HG03439 (cell line): ENCODE results near the gene SH3GL1.

Experiments used
- ATAC-seq: cut with Tn5 transposase; IDR thresholded peaks from one replicate; pipeline ENCODE4 v1.9.1; 2021; ENCODE audit warnings: mild to moderate bottlenecking, moderate library complexity; ENCODE audit not compliant: unreplicated experiment

SH3GL1 gene

GRCh38 chr19:4401769-4402170 is 1.4 kb upstream of the SH3GL1 start:
- no peak for ATAC-seq

- peak; percentile 7 for ATAC-seq
Measured at GRCh38 chr19:4399812-4400134, 574 bp downstream of the SH3GL1 start.

- ATAC-seq, result no peak
Measured at GRCh38 chr19:4396949-4397783, 3.2 kb downstream of the SH3GL1 start.

GRCh38 chr19:4393947-4394590 is 6.3 kb downstream of the SH3GL1 start:
- no peak for ATAC-seq

GRCh38 chr19:4391701-4392483 is 8.5 kb downstream of the SH3GL1 start:
- no peak for ATAC-seq

- ATAC-seq, result no peak
Measured at GRCh38 chr19:4391306-4391693, 9.0 kb downstream of the SH3GL1 start.

GRCh38 chr19:4390567-4391305 is 9.6 kb downstream of the SH3GL1 start:
- ATAC-seq, result no peak

GRCh38 chr19:4390017-4390566 is 10.3 kb downstream of the SH3GL1 start:
- ATAC-seq, result no peak

GRCh38 chr19:4389511-4390016 is 10.8 kb downstream of the SH3GL1 start:
- ATAC-seq, result no peak

- ATAC-seq, result no peak
Measured at GRCh38 chr19:4389064-4389375, 11.3 kb downstream of the SH3GL1 start.

GRCh38 chr19:4388337-4389063 is 11.8 kb downstream of the SH3GL1 start:
- ATAC-seq, result no peak

GRCh38 chr19:4386041-4386782 is 14.1 kb downstream of the SH3GL1 start:
- ATAC-seq, result no peak

- no peak for ATAC-seq
Measured at GRCh38 chr19:4385291-4386040, 14.9 kb downstream of the SH3GL1 start.

GRCh38 chr19:4380254-4380727 is 20.1 kb downstream of the SH3GL1 start:
- ATAC-seq, result no peak

- ATAC-seq, result no peak
Measured at GRCh38 chr19:4379383-4380253, 20.7 kb downstream of the SH3GL1 start.

GRCh38 chr19:4378886-4379285 is 21.5 kb downstream of the SH3GL1 start:
- no peak for ATAC-seq

- ATAC-seq, result no peak
Measured at GRCh38 chr19:4376991-4377781, 23.2 kb downstream of the SH3GL1 start.
